SK-N-SH (cell line): Measurements from ENCODE around the gene WDR17.

Experiments used
- RAD21 ChIP-seq: IDR thresholded peaks from 2 replicates; pipeline ENCODE4 v1.6.1; 2012; ENCODE audit warnings: mild to moderate bottlenecking, low read length
- YY1 ChIP-seq: IDR thresholded peaks from 2 replicates; pipeline ENCODE4 v1.4.0; 2012; ENCODE audit warnings: low read depth, mild to moderate bottlenecking
- TF ChIP-seq, protein P1 (sequence below): fragments of 200-600 bp; sonication (generic); IDR thresholded peaks from 2 replicates; pipeline ENCODE4 v1.6.1; 2017; ENCODE audit warnings: antibody characterized with exemption, mild to moderate bottlenecking, moderate library complexity
- TF ChIP-seq, protein P2 (sequence below): IDR thresholded peaks from 2 replicates; pipeline ENCODE4 v1.4.0; 2012; ENCODE audit warnings: low read depth, borderline replicate concordance

DNA sequence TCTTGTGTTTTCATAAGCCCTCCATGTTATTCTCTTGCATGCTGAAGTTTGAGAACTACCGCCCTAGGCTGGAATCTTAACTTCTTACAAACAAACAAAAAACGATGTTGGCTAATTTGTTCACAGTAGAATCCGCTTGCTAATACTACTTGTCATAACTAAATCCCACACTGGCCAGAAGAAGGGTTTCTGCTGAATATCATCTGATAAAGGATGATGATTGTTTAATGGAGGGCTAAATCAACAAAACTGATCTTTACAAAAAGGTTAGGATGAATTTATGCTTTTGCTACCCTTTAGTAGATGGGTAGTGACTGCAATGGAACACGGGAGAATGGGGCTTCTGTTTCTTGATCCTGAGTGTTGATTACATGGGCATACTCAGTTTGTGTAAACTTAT, 87.5 kb downstream of the WDR17 start:
- TF ChIP-seq, protein P1, sequence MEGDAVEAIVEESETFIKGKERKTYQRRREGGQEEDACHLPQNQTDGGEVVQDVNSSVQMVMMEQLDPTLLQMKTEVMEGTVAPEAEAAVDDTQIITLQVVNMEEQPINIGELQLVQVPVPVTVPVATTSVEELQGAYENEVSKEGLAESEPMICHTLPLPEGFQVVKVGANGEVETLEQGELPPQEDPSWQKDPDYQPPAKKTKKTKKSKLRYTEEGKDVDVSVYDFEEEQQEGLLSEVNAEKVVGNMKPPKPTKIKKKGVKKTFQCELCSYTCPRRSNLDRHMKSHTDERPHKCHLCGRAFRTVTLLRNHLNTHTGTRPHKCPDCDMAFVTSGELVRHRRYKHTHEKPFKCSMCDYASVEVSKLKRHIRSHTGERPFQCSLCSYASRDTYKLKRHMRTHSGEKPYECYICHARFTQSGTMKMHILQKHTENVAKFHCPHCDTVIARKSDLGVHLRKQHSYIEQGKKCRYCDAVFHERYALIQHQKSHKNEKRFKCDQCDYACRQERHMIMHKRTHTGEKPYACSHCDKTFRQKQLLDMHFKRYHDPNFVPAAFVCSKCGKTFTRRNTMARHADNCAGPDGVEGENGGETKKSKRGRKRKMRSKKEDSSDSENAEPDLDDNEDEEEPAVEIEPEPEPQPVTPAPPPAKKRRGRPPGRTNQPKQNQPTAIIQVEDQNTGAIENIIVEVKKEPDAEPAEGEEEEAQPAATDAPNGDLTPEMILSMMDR: no peak
- TF ChIP-seq, protein P2, sequence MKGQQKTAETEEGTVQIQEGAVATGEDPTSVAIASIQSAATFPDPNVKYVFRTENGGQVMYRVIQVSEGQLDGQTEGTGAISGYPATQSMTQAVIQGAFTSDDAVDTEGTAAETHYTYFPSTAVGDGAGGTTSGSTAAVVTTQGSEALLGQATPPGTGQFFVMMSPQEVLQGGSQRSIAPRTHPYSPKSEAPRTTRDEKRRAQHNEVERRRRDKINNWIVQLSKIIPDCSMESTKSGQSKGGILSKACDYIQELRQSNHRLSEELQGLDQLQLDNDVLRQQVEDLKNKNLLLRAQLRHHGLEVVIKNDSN: no peak
- TF ChIP-seq RAD21 (no peak), YY1 (no peak)
